ENCODE data around the gene MRS2.

DNA sequence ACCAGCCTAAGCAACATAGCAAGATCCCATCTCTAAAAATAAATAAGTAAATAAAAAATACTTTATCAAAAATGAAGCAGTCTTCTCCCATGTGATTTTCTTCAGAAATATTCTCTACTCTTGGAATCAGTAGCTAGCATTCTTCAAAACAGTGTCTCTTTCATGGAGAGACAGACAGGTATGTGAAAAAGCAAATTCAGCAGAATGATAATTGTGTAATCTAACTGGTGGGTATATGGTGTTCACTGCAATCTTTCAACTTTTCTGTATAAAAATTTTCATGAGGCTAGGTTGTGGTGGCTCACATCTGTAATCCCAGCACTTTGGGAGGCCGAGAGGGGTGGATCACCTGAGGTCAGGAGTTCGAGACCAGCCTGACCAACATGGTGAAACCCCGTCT lies 7.9 kb downstream of the MRS2 start:
- no peak for TF ChIP-seq POLR2A (IDR thresholded peaks at IDR 0.05)
- TF ChIP-seq, protein P1, sequence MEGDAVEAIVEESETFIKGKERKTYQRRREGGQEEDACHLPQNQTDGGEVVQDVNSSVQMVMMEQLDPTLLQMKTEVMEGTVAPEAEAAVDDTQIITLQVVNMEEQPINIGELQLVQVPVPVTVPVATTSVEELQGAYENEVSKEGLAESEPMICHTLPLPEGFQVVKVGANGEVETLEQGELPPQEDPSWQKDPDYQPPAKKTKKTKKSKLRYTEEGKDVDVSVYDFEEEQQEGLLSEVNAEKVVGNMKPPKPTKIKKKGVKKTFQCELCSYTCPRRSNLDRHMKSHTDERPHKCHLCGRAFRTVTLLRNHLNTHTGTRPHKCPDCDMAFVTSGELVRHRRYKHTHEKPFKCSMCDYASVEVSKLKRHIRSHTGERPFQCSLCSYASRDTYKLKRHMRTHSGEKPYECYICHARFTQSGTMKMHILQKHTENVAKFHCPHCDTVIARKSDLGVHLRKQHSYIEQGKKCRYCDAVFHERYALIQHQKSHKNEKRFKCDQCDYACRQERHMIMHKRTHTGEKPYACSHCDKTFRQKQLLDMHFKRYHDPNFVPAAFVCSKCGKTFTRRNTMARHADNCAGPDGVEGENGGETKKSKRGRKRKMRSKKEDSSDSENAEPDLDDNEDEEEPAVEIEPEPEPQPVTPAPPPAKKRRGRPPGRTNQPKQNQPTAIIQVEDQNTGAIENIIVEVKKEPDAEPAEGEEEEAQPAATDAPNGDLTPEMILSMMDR (IDR thresholded peaks at IDR 0.05), result no peak

All from Peyer's patch (tissue), 4 donors.